WTC11 (cell line): ENCODE measurements around the gene POLD3. TPM values are rescaled to one million over a fixed set of nuclear protein-coding genes. Genes with fewer than 3 reads are reported as not detected.

Experiments
- ATAC-seq: fragments of 200-7000 bp; cut with Tn5 transposase; 2 replicates; pipeline ENCODE4 v1.10.0; 2021; ENCODE audit warnings: mild to moderate bottlenecking, moderate library complexity
- CTCF ChIA-PET: fragments of 300-600 bp; sonication (Branson Sonifier 250); formaldehyde crosslinking; loops from one replicate; lab custom pipeline; 2021; ENCODE audit warnings: antibody characterized with exemption; lab: Charles Lee
- POLR2A ChIA-PET: fragments of 350-600 bp; sonication (Branson Sonifier 250); formaldehyde crosslinking; loops from one replicate; lab custom pipeline; 2021; ENCODE audit warnings: antibody characterized with exemption; lab: Charles Lee
- DNase-seq: peaks from one replicate; pipeline ENCODE4 v3.0.0; 2021; ENCODE audit warnings: low spot score
- H3K27ac Mint-ChIP-seq: 2 replicates; pipeline ENCODE4 v1.8.0; 2021; ENCODE audit warnings: mixed read lengths
- H3K27me3 Mint-ChIP-seq: 2 replicates; pipeline ENCODE4 v1.8.0; 2021; ENCODE audit warnings: low read depth, mild to moderate bottlenecking, moderate library complexity, mixed read lengths
- H3K36me3 Mint-ChIP-seq: 2 replicates; pipeline ENCODE4 v1.8.0; 2021; ENCODE audit warnings: mixed read lengths
- H3K4me1 Mint-ChIP-seq: 2 replicates; pipeline ENCODE4 v1.8.0; 2022; ENCODE audit warnings: mixed read lengths
- H3K4me3 Mint-ChIP-seq: 2 replicates; pipeline ENCODE4 v1.8.0; 2021; ENCODE audit warnings: mild to moderate bottlenecking, moderate library complexity, mixed read lengths
- H3K9me3 Mint-ChIP-seq: 2 replicates; pipeline ENCODE4 v1.8.0; 2021; ENCODE audit warnings: mixed read lengths
- CREM ChIP-seq: sonication (generic); formaldehyde crosslinking; IDR thresholded peaks from 2 replicates; pipeline ENCODE4 v1.8.1; 2022; ENCODE audit warnings: mild to moderate bottlenecking, missing genetic modification reagents, moderate library complexity
- E2F4 ChIP-seq: sonication (generic); formaldehyde crosslinking; IDR thresholded peaks from 2 replicates; pipeline ENCODE4 v1.8.1; 2022; ENCODE audit warnings: low read depth, mild to moderate bottlenecking, moderate library complexity, missing genetic modification reagents, borderline replicate concordance
- E2F5 ChIP-seq: sonication (generic); formaldehyde crosslinking; IDR thresholded peaks from 2 replicates; pipeline ENCODE4 v1.8.1; 2022; ENCODE audit warnings: mild to moderate bottlenecking, moderate library complexity, missing genetic modification reagents
- ETV6 ChIP-seq: sonication (generic); formaldehyde crosslinking; IDR thresholded peaks from 2 replicates; pipeline ENCODE4 v1.8.1; 2022; ENCODE audit warnings: mild to moderate bottlenecking, missing genetic modification reagents
- FOXJ3 ChIP-seq: sonication (generic); formaldehyde crosslinking; IDR thresholded peaks from 2 replicates; pipeline ENCODE4 v1.9.0; 2021; ENCODE audit warnings: missing genetic modification reagents, mild to moderate bottlenecking, borderline replicate concordance
- GRHL2 ChIP-seq: fragments of 250-450 bp; sonication (Bioruptor Pico); IDR thresholded peaks from 2 replicates; pipeline ENCODE4 v1.8.0; 2022; ENCODE audit warnings: mild to moderate bottlenecking, moderate library complexity; ENCODE audit not compliant: insufficient replicate concordance, severe bottlenecking
- GTF2I ChIP-seq: fragments of 250-450 bp; sonication (Bioruptor Pico); conservative IDR thresholded peaks from 2 replicates; pipeline ENCODE4 v1.4.0; 2021; ENCODE audit warnings: mild to moderate bottlenecking
- HMGXB4 ChIP-seq: sonication (generic); formaldehyde crosslinking; IDR thresholded peaks from 2 replicates; pipeline ENCODE4 v1.8.1; 2023; ENCODE audit warnings: mild to moderate bottlenecking, moderate library complexity, missing genetic modification reagents
- IRF1 ChIP-seq: sonication (generic); formaldehyde crosslinking; IDR thresholded peaks from 2 replicates; pipeline ENCODE4 v1.8.0; 2023; ENCODE audit warnings: missing genetic modification reagents
- JUN ChIP-seq: sonication (generic); formaldehyde crosslinking; IDR thresholded peaks from 2 replicates; pipeline ENCODE4 v1.8.0; 2023; ENCODE audit warnings: mild to moderate bottlenecking, missing genetic modification reagents
- MAX ChIP-seq: sonication (generic); formaldehyde crosslinking; IDR thresholded peaks from 2 replicates; pipeline ENCODE4 v1.8.0; 2022; ENCODE audit warnings: mild to moderate bottlenecking, missing genetic modification reagents
- MXD4 ChIP-seq: fragments of 250-450 bp; sonication (Bioruptor Pico); IDR thresholded peaks from 2 replicates; pipeline ENCODE4 v1.8.0; 2021; ENCODE audit warnings: mild to moderate bottlenecking, moderate library complexity, borderline replicate concordance
- NFYB ChIP-seq: sonication (generic); formaldehyde crosslinking; conservative IDR thresholded peaks from 2 replicates; pipeline ENCODE4 v1.8.0; 2022; ENCODE audit warnings: low read depth, missing genetic modification reagents
- NR3C1 ChIP-seq: sonication (generic); formaldehyde crosslinking; conservative IDR thresholded peaks from 2 replicates; pipeline ENCODE4 v1.8.1; 2023; ENCODE audit warnings: low read depth, mild to moderate bottlenecking, missing genetic modification reagents
- PRDM15 ChIP-seq: sonication (generic); formaldehyde crosslinking; IDR thresholded peaks from 2 replicates; pipeline ENCODE4 v1.8.0; 2022; ENCODE audit warnings: missing genetic modification reagents
- USF2 ChIP-seq: sonication (generic); formaldehyde crosslinking; IDR thresholded peaks from 2 replicates; pipeline ENCODE4 v1.8.1; 2023; ENCODE audit warnings: mild to moderate bottlenecking, missing genetic modification reagents, moderate library complexity
- ZBTB21 ChIP-seq: sonication (generic); formaldehyde crosslinking; IDR thresholded peaks from 2 replicates; pipeline ENCODE4 v1.8.1; 2023; ENCODE audit warnings: mild to moderate bottlenecking, missing genetic modification reagents, borderline replicate concordance
- ZMAT4 ChIP-seq: fragments of 250-450 bp; sonication (Bioruptor Pico); IDR thresholded peaks from 2 replicates; pipeline ENCODE4 v1.9.0; 2021; ENCODE audit warnings: mild to moderate bottlenecking
- ZNF263 ChIP-seq: sonication (generic); formaldehyde crosslinking; IDR thresholded peaks from 2 replicates; pipeline ENCODE4 v1.8.1; 2022; ENCODE audit warnings: low read depth, mild to moderate bottlenecking, moderate library complexity, missing genetic modification reagents
- ZNF396 ChIP-seq: fragments of 250-450 bp; sonication (Bioruptor Pico); IDR thresholded peaks from 2 replicates; pipeline ENCODE4 v1.8.0; 2021; ENCODE audit warnings: mild to moderate bottlenecking, moderate library complexity, borderline replicate concordance
- total RNA-seq: library from RNA; stranded (reverse); gene quantifications from 3 replicates; pipeline ENCODE4 v1.2.3, GENCODE V29; 2021

The POLD3 gene
- total RNA-seq, 1 experiment from 2014 or later = 24.1 TPM

- DNase-seq = no peak
- ChIA-PET POLR2A (interaction anchor here (0.6 kb wide), 1 partner anchor 611 kb away, joined by 3 read pairs; no protein-coding TSS in a partner anchor), CTCF (interaction anchor here (0.6 to 1.3 kb wide), 2 partner anchors 32 to 62 kb away, joined by 3 to 4 read pairs; no protein-coding TSS in a partner anchor)
- no peak for TF ChIP-seq HMGXB4 (CRISPR knock-in tag)
- no peak for TF ChIP-seq GRHL2 (CRISPR knock-in tag)
- TF ChIP-seq MXD4 (CRISPR knock-in tag) = no peak
- TF ChIP-seq MAX = no peak
- TF ChIP-seq ZMAT4 (CRISPR knock-in tag) = no peak
- TF ChIP-seq ETV6 (CRISPR knock-in tag) = no peak
- TF ChIP-seq FOXJ3 (CRISPR knock-in tag) = no peak
- no peak for TF ChIP-seq PRDM15 (CRISPR knock-in tag)
- TF ChIP-seq GTF2I (CRISPR knock-in tag) = no peak
- no peak for TF ChIP-seq E2F5
- TF ChIP-seq ZNF263 (CRISPR knock-in tag) = no peak
- TF ChIP-seq ZBTB21 (CRISPR knock-in tag) = no peak
- TF ChIP-seq JUN (CRISPR knock-in tag) = no peak
- TF ChIP-seq E2F4 (CRISPR knock-in tag) = no peak
- no peak for TF ChIP-seq CREM (CRISPR knock-in tag)
- no peak for TF ChIP-seq NFYB (CRISPR knock-in tag)
- no peak for TF ChIP-seq NR3C1
- TF ChIP-seq IRF1 = no peak
- TF ChIP-seq USF2 (CRISPR knock-in tag) = no peak
- no peak for TF ChIP-seq ZNF396 (CRISPR knock-in tag)
- H3K27me3 Mint-ChIP-seq = no peaks in the 10 kb centered on the region
- no peak overlapping the region for H3K4me3 Mint-ChIP-seq
- H3K9me3 Mint-ChIP-seq = no peaks in the 10 kb centered on the region
- no peak overlapping the region for H3K27ac Mint-ChIP-seq
- no peak for ATAC-seq
- no peaks in the 10 kb centered on the region for H3K4me1 Mint-ChIP-seq
- peaks cover 28% of the 10 kb centered on the region for H3K36me3 Mint-ChIP-seq
Observed at GRCh38 chr11:74633406-74634393, 41.3 kb downstream of the POLD3 start.
